GM23248 (cell line): ENCODE data around the gene ACOT7. TPM values are rescaled to one million over a fixed set of nuclear protein-coding genes. Genes with fewer than 3 reads are reported as not detected.

Experiments
- DNase-seq: peaks from one replicate; pipeline ENCODE4 v3.0.0-alpha.2; 2015
- H2AFZ ChIP-seq: fragments of 200-600 bp; sonication (generic); 2 replicates; pipeline ENCODE4 v1.6.1; 2016; ENCODE audit warnings: antibody characterized with exemption
- H3F3A ChIP-seq: fragments of 200-600 bp; sonication (generic); 2 replicates; pipeline ENCODE4 v1.6.1; 2016; ENCODE audit warnings: mild to moderate bottlenecking, antibody characterized with exemption, mixed run types; ENCODE audit not compliant: insufficient read depth
- H3K27ac ChIP-seq: fragments of 200-600 bp; sonication (generic); 2 replicates; pipeline ENCODE4 v1.5.1; 2016; ENCODE audit warnings: mild to moderate bottlenecking
- H3K27me3 ChIP-seq: fragments of 200-600 bp; sonication (generic); replicated peaks from 2 replicates; pipeline ENCODE4 v1.6.1; 2016; ENCODE audit warnings: mild to moderate bottlenecking; ENCODE audit not compliant: insufficient read depth
- H3K36me3 ChIP-seq: fragments of 200-600 bp; sonication (generic); 2 replicates; pipeline ENCODE4 v1.6.1; 2016; ENCODE audit warnings: low read depth, mild to moderate bottlenecking
- H3K4me1 ChIP-seq: fragments of 200-600 bp; sonication (generic); 2 replicates; pipeline ENCODE4 v1.6.1; 2016; ENCODE audit warnings: mild to moderate bottlenecking; ENCODE audit not compliant: insufficient read depth
- H3K4me2 ChIP-seq: fragments of 200-600 bp; sonication (generic); one replicate; pipeline ENCODE4 v1.6.1; 2016; ENCODE audit warnings: mild to moderate bottlenecking; ENCODE audit not compliant: unreplicated experiment
- H3K4me3 ChIP-seq: fragments of 200-600 bp; sonication (generic); 2 replicates; pipeline ENCODE4 v1.5.1; 2016; ENCODE audit warnings: mild to moderate bottlenecking
- H3K79me2 ChIP-seq: fragments of 200-600 bp; sonication (generic); 2 replicates; pipeline ENCODE4 v1.6.1; 2016; ENCODE audit warnings: mild to moderate bottlenecking; ENCODE audit not compliant: insufficient read depth
- H3K9ac ChIP-seq: fragments of 200-600 bp; sonication (generic); 2 replicates; pipeline ENCODE4 v1.6.1; 2016; ENCODE audit warnings: mild to moderate bottlenecking
- H3K9me2 ChIP-seq: fragments of 200-600 bp; sonication (generic); 2 replicates; pipeline ENCODE4 v1.6.1; 2016; ENCODE audit warnings: mixed run types, mild to moderate bottlenecking, moderate library complexity; ENCODE audit not compliant: insufficient read depth
- H3K9me3 ChIP-seq: fragments of 200-600 bp; sonication (generic); one replicate; pipeline ENCODE4 v1.6.1; 2017; ENCODE audit warnings: low read depth
- H4K20me1 ChIP-seq: fragments of 200-600 bp; sonication (generic); 2 replicates; pipeline ENCODE4 v1.6.0; 2016; ENCODE audit not compliant: insufficient read depth
- EZH2 ChIP-seq: fragments of 200-600 bp; sonication (generic); IDR thresholded peaks from 2 replicates; pipeline ENCODE4 v1.6.1; 2018; ENCODE audit warnings: antibody characterized with exemption, mild to moderate bottlenecking; ENCODE audit not compliant: insufficient read depth, poor library complexity, severe bottlenecking
- EZH2phosphoT487 ChIP-seq: fragments of 200-600 bp; sonication (generic); IDR thresholded peaks from 2 replicates; pipeline ENCODE4 v1.6.1; 2018; ENCODE audit warnings: antibody characterized with exemption, moderate library complexity, mild to moderate bottlenecking, low read depth; ENCODE audit not compliant: insufficient read depth
- WGBS, 2 experiments: methylation state at CpG; one replicate each; pipeline ENCODE4 v1.1.6; 2015 to 2017; ENCODE audit warnings: low lambda C conversion rate in 2 of 2, low coverage in 1 of 2; ENCODE audit errors: missing lambda C conversion rate in 2 of 2; 5-methylcytosine and 5-hydroxymethylcytosine counted together
- in situ Hi-C: fragments of 300-500 bp; cut with MboI; formaldehyde crosslinking; loops from 2 replicates; pipeline ENCODE4 v1.15.0; 2020
- polyA plus RNA-seq: library from polyadenylated mRNA; unstranded; fragments of >200 nt; fragmentation: Nextera tagmentation; extraction: Ambion mirVana; gene quantifications from 2 replicates; pipeline ENCODE4 v1.2.1, GENCODE V29; 2016
- total RNA-seq: library from RNA; depleted of rRNA; stranded (reverse); fragments of >200 nt; shearing (Covaris generic); gene quantifications from 2 replicates; pipeline ENCODE4 v1.2.3, GENCODE V29; 2014

The ACOT7 gene
- total and polyA plus RNA-seq, 2 experiments from 2014 or later, result 25.7 to 74.7 TPM

- Histone ChIP-seq H3K36me3 (no peaks in the 10 kb centered on the region), H3K9me3 (no peaks in the 10 kb centered on the region), H3F3A (no peaks in the 10 kb centered on the region)
These were observed 90.1 kb downstream of the ACOT7 start for GRCh38 chr1:6303397-6304012.

GRCh38 chr1:6302568-6302967, 91.0 kb downstream of the ACOT7 start:
- no peaks in the 10 kb centered on the region for H3K27me3 ChIP-seq
- TF ChIP-seq EZH2 (no peak), EZH2phosphoT487 (no peak)
- no peaks in the 10 kb centered on the region for H3K9me3 ChIP-seq
- H3K9ac ChIP-seq, result no peak overlapping the region
- H3F3A ChIP-seq, result no peaks in the 10 kb centered on the region
- in situ Hi-C loops, result no loop called here
- H3K4me1 ChIP-seq, result no peaks in the 10 kb centered on the region
- H3K9me2 ChIP-seq, result no peaks in the 10 kb centered on the region
- no peaks in the 10 kb centered on the region for H3K36me3 ChIP-seq
- no peak overlapping the region for H3K4me3 ChIP-seq
- no peaks in the 10 kb centered on the region for H3K79me2 ChIP-seq
- H3K4me2 ChIP-seq, result no peak overlapping the region
- H3K27ac ChIP-seq, result no peak overlapping the region
- no peaks in the 10 kb centered on the region for H4K20me1 ChIP-seq
- DNase-seq, result no peak
- 79 to 84% methylated on average over 7 of the region's 7 CpGs for WGBS, 2 experiments
- H2AFZ ChIP-seq, result no peak overlapping the region

More at GRCh38 chr1:6303397-6304012, 90.1 kb downstream of the ACOT7 start:
- H3K4me2 ChIP-seq, result no peak overlapping the region
- DNase-seq, result no peak
- H3K9me2 ChIP-seq, result no peaks in the 10 kb centered on the region
- TF ChIP-seq EZH2phosphoT487 (no peak), EZH2 (no peak)
- H3K27me3 ChIP-seq, result no peaks in the 10 kb centered on the region
- H2AFZ ChIP-seq, result no peak overlapping the region
- 92 to 93% methylated on average over 15 of the region's 15 CpGs for WGBS, 2 experiments
- no peak overlapping the region for H3K27ac ChIP-seq
- no peaks in the 10 kb centered on the region for H3K79me2 ChIP-seq
- no peaks in the 10 kb centered on the region for H4K20me1 ChIP-seq
- H3K9ac ChIP-seq, result no peak overlapping the region
- in situ Hi-C loops, result no loop called here
- H3K4me3 ChIP-seq, result no peak overlapping the region
- no peaks in the 10 kb centered on the region for H3K4me1 ChIP-seq

GRCh38 chr1:6301526-6301925, 92.0 kb downstream of the ACOT7 start:
- TF ChIP-seq EZH2phosphoT487 (no peak), EZH2 (no peak)
- WGBS, 2 experiments, result 72 to 80% methylated on average over 8 of the region's 8 CpGs
- no peaks in the 10 kb centered on the region for H3K36me3 ChIP-seq

GRCh38 chr1:6300342-6301048, 93.1 kb downstream of the ACOT7 start:
- Histone ChIP-seq H3K4me1 (no peaks in the 10 kb centered on the region), H4K20me1 (no peaks in the 10 kb centered on the region), H3K4me2 (no peak overlapping the region), H3K9ac (no peak overlapping the region), H3K27me3 (no peaks in the 10 kb centered on the region), H3K27ac (no peak overlapping the region), H3K4me3 (no peak overlapping the region), H3K9me2 (no peaks in the 10 kb centered on the region), H3K36me3 (no peaks in the 10 kb centered on the region), H2AFZ (no peak overlapping the region), H3K9me3 (no peaks in the 10 kb centered on the region), H3F3A (no peaks in the 10 kb centered on the region), H3K79me2 (no peaks in the 10 kb centered on the region)
- 82% methylated on average over 17 to 32 of the region's 32 CpGs for WGBS, 2 experiments
- DNase-seq, result peak; percentile 36
- no peak for TF ChIP-seq EZH2phosphoT487
- no peak for TF ChIP-seq EZH2
- in situ Hi-C loops, result no loop called here

More at GRCh38 chr1:6301526-6301925, 92.0 kb downstream of the ACOT7 start:
- H2AFZ ChIP-seq, result no peak overlapping the region
- no peaks in the 10 kb centered on the region for H3K79me2 ChIP-seq
- no peaks in the 10 kb centered on the region for H3K27me3 ChIP-seq
- no peak for DNase-seq
- no peak overlapping the region for H3K27ac ChIP-seq
- no peaks in the 10 kb centered on the region for H3F3A ChIP-seq
- H3K4me3 ChIP-seq, result no peak overlapping the region
- in situ Hi-C loops, result no loop called here
- no peaks in the 10 kb centered on the region for H4K20me1 ChIP-seq
- no peaks in the 10 kb centered on the region for H3K4me1 ChIP-seq
- no peak overlapping the region for H3K9ac ChIP-seq
- H3K4me2 ChIP-seq, result no peak overlapping the region
- no peaks in the 10 kb centered on the region for H3K9me3 ChIP-seq
- no peaks in the 10 kb centered on the region for H3K9me2 ChIP-seq
